GM19397 (cell line): ENCODE measurements around the gene RNF20.
A peak's percentile ranks its signal among the peaks of the same experiment; 100 is the strongest.
"Not testable (repeated sequence)": the region's sequence is repeated elsewhere in the genome, so short reads cannot be mapped to it uniquely, and the experiment has no call there.

Experiments
- ATAC-seq: cut with Tn5 transposase; IDR thresholded peaks from one replicate; pipeline ENCODE4 v1.9.1; 2021; ENCODE audit warnings: mild to moderate bottlenecking, moderate library complexity; ENCODE audit not compliant: unreplicated experiment

The RNF20 gene

DNA sequence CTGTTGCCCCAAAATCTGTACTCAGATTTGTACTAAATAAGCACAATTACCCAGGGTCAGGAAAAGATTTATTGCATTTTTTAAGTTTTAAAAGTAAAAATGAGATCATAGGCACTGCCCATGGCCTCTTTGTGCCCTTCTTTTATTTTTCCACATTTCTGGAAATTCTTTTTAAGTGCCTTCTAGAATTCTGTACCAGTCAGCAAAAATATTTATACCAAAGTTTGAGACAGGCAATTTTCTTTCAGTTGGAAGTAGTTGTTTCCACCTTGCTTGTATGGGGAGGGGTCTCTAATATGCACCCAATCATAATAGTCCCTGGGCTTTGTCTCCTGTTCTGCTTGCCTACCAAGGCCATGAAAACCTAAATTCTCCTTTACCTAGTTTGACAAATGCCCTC lies 5.6 kb upstream of the RNF20 start:
- ATAC-seq: no peak

DNA sequence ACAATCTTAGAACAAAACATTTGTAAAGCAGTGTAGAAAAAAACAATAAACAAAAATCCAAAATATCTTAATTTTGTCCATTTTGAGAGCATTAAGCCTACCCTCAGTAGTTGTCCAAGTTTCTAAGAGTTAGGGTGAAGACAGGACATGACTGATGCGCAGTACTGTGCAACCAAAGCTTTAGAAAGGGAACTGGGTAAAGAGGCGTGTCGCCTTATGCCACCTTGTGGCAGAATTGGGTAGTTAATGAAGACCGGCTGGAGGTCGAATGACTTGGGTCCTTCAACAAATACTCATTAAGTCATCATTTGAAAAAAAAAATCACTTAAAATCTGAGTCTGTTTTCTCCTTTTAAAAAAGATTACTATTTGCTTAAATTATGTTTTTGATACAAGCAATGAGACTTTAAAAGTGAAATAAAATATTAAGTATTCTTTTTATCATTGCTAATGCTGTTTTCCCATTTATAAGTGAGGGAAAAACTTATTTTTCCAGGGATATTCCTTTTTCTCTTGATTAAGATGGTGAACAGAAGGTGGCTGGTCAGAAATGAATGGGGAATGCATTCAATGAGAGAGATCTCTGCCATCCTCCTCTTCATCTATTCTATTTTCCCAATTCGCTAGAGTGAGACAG lies 3.5 kb upstream of the RNF20 start:
- ATAC-seq: peak; percentile 30

DNA sequence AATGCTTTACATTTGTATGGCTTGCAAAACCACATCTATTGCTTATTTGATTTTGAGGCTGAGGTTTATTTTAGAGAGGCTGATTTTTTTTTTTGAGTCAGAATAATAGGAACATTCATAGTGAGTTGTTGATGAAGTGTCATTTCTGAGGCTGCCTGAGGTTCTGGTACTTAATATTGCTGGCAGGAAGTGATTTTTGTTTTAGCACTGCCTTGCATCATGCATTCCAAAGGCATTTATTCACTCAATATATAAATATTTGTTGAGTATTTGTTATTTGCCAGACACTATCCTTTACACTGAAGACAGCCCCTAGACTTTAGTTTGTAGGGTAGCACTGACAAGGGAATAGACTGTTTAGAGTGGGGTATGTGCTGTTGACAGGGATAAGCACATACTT lies 2.7 kb downstream of the RNF20 start:
- ATAC-seq: no peak

DNA sequence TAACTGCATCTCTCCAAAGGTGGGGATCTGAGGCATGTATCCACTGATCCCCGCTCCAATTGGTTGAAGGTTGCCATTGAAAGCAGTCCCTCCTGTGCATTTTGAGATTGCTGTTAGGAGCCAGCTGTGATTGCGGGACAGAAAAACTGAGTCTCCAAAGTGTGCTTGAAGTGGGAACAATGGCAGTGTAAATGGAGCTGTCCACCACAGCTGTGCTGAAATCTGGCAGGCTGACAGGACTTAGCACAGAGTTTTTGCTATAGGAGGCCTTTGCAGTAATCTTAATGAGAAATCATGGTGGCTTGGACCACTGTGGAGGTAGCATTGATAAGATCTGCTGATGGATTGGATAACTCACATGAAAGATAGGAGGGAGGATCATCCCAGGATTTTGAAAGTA lies 3.3 kb downstream of the RNF20 start:
- ATAC-seq: no peak

DNA sequence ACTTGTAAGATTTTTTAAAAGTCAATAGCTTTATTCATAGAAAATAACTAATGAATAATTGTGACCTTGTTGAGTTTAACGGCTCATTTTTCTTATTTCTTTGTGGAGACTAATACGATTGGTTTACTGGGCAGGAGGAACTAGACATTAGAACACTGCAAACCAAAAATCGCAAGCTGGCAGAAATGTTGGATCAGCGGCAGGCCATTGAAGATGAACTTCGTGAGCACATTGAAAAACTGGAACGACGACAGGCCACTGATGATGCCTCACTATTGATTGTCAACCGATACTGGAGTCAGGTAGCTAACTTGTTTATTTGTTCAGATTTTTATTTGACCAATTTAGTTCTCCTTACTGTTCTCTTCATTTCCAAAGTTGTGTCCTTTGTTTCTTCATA lies 6.4 kb downstream of the RNF20 start:
- no peak for ATAC-seq

DNA sequence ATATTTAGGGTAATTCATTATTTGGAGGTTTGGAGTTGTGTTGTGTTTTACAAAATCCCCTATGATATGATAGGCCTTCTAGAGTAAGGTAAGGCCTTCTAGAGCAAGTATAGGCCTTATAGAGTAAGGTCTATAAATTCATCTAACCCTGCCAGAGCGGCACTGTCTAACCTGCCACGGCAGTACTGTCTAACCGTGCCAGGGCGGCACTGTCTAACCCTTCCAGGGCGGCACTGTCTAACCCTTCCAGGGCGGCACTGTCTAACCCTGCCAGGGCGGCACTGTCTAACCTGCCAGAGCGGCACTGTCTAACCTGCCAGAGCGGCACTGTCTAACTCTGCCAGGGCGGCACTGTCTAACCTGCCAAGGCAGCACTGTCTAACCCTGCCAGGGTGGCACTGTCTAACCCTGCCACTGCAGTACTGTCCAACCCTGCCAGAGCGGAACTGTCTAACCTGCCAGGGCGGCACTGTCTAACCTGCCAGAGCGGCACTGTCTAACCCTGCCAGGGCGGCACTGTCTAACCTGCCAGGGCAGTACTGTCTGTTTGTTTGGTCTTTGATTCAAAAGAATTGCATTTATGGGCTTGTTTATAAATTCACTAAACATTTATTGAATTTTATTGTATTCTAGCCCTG lies 9.6 kb downstream of the RNF20 start:
- no peak for ATAC-seq

DNA sequence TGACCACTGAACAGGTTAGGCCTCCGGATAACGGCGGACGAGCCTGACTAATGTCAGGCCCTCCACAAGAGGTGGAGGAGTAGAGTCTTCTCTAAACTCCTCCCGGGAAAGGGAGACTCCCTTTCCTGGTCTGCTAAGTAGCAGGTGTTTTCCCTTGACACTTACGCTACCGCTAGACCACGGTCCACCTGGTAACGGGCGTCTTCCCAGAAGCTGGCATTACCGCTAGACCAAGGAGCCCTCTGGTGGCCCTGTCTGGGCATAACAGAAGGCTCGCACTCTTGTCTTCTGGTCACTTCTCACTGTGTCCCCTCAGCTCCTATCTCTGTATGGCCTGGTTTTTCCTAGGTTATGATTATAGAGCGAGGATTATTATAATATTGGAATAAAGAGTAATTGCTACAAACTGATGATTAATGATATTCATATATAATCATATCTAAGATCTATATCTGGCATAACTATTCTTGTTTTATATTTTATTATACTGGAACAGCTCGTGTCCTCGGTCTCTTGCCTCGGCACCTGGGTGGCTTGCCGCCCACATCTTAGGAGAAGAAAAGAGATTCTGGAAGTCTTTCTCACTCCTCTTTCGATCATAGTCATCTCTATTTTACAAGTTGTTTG lies 15.9 kb downstream of the RNF20 start:
- ATAC-seq: not testable (repeated sequence)

DNA sequence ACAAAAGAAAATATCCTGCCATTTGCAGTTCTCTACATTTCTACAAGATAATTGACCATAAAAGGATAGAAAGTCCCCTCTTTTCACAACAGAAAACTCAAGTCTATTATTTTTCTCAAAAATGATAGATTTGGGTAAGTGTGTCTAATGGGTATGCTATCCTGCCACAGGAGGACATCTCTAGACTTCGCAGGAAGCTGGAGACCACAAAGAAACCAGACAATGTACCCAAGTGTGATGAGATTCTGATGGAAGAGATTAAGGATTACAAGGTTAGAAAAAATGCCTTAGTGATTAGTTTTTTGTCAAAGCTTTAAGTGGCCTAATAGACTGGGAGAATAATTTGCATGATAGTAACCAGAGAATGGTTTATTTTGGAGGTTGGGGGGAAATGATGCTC lies 28.1 kb downstream of the RNF20 start:
- ATAC-seq: no peak

DNA sequence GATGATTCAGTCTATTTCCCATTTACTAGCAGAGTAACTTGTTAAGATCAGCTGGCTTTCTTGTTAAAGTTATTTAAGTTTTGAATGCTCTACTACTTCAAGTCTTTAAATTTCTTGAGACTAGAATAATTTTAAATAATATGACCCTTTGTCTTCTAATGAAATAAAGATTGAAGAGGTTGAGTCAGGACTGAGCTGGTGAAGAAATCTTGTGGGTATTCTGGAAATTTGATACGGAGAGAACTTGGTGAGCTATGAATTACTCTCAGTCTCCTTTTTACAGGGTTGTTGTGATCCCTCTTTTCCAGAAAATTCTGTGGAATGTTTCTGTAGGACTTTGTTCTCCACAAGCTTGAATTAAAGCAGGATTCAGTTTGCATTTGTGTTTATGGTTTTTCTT lies 29.3 kb downstream of the RNF20 start:
- ATAC-seq: no peak

DNA sequence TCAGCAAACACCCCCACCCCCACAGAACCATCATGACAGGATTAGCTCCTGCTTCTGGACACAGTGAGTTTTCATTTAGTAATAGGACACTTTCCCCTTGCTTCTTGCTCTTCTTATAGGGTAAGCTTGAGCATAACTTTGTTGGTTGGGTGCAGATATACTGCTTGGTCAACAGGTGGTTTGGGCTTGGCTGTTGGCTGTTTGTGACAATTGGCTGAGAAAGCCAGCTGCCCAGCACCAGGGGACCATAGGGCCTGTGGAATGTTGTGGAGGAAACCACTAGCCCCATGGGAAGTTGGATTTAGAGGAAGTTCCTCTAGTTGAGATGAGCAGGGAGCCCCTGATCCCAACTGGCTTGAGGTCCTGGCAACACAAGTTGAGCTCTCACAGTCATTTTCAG lies 30.6 kb downstream of the RNF20 start:
- no peak for ATAC-seq

DNA sequence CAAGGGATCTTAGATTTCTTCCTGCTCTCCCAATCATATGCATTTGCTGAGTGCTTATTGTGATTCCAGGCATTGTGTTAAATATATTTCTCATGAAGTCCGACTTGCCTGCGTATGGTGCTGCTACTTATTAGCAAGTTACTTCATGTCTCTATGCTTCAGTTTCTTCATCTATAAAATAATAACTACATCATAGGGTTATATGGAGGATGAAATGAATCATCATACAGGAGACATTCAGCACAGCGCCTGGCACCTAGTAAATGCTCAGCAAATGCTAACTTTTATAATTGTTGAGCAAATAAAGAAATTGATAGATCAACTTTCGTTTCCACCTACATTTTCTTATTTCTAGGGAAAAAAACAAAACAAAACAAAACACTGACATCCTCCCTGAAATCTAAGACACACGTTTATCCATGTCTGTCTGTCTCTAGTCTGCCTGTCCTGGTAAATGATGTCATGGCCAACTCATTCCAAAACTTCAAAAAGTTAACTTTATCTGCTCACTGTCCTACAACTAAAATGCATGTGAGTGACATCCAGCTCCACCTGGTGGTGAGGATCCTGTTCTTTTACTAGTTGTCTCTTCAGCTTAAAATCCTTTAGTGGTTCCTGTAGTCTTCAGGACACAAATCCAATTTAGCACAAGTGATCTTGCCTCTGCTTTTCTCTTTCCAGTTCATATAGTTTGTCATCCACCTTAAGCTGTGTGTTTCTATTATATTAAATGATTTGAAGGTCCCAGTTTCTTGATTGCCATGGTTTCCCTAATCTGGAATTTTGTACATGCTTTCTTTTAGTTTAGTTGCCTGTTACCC lies 33.5 kb downstream of the RNF20 start:
- peak; percentile 64 for ATAC-seq

DNA sequence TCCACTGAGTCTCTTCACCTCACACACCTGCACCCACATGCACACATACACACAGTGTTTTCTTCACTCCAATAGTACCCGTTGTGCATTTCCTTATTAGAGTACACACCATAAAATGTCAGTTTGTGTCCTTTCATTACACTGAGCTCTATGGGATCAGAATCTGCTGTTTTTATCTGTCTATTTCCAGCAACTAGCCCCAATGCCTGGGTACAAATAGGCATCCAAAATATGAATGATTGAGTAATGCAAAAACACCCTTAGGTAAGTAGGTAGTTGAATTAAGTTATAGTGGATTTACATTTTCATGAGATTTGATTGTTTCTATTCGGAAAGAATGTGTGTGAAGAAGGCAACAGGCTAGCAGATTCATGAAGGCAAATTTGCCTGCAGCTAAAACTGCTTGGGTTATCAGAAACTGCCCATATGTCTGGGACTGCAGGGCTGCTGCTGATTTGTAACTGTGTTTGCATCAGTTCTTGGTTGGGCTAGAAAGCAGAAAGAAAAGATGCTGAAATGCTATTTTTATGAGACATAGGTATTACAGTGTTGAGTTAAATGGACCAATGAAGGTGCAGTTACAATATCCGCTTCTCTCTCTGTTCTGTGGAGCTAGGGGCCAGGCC lies 34.2 kb downstream of the RNF20 start:
- ATAC-seq: no peak

DNA sequence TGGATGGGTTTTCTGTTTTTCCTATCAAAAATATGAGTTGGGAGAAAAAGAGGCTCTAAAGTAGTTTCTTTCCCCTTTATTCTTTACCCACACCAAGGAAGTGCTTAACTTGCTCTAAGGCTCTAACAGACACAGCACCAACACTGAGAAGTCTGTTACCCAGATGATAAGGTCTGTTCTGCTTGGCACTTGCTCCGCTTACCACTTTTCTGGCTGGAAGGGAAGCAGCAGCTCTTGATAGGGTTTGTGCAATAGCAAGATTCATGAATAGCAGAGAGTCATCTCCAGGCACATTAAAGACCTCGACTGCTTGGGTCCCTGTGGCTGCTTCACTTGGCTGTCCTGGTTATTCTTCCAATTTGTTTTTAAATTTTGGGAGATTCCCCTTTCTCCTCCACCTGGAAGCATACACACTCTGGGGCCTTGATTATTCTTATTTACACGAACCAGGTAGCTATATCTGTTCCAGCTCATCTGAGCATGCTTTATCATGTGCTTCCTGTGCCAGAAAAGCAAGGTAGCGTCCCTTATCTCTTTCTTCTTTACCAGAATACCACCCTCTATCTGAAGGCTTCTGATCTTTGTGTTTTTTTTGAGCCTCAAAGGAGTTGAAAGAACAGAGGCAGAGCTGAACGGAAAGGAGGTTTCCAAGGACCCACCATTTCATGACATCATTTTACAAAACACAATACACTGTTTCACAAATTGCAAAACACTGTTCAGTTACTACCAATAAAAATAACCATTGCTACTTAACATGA lies 36.3 kb downstream of the RNF20 start:
- no peak for ATAC-seq

DNA sequence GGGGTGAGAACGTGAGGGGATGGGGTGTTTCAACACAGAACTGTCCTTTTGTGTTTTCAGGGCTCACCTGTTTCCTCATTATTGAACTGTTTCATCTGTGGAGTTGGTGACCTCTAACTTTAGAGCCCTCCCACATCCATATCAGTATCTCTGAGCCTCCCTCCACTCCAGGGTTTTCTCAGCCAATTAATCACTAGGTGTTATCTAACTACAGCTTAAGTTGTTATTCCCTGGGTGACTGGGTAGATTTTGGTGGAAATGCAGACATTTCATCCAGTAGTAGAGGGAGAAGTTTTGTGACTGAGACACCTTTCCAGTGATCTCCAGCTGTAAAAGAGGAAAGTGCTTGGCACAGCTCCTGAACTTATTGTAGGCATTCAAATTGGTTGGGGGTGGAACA lies 37.5 kb downstream of the RNF20 start:
- no peak for ATAC-seq

DNA sequence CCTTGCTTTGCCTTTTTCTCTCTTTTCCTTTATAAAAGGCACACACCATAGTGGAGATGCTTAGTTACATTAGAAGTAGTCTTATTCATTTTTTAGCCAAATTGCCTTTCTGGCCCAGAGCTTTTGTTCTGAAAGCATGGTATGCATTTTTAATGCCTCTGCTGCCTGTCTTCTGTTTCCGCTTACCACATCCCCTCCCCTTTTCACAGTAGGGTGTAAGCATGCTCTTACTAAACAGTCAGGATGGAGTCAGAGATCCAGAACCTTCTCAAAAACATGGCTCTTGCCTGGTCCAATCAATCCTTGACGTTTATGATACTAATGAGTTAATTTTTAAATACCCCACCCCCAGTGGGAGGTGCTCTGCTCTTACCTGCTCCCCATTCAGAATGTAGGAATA lies 38.7 kb downstream of the RNF20 start:
- ATAC-seq: no peak

DNA sequence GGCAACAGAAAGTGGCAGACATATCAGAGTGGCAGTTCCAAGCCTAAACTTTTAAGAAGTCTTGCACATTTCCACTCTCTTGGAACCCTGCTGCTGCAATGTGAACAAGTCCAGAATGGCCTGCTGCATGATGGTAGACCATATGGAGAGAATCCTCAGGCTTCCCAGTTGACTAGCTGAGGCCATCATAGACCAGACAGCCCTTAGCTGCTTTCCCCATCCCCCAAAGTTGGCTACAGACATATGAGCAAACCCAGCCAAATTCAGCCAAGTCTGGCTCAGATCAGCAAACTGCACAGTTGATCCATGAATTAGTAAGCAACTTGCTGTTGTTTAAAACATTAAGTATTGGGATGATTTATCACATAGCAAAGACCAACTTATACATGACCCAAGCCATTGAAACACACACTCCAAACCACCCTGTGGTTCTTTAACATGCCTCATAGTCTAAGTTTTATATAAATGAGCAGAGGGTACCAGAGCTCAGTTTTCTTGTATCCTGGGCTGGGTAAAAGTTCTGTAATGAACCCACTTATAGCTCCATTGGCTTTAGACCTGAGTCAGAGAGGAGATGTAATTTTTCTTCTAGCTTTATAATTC lies 41.2 kb downstream of the RNF20 start:
- ATAC-seq: no peak

DNA sequence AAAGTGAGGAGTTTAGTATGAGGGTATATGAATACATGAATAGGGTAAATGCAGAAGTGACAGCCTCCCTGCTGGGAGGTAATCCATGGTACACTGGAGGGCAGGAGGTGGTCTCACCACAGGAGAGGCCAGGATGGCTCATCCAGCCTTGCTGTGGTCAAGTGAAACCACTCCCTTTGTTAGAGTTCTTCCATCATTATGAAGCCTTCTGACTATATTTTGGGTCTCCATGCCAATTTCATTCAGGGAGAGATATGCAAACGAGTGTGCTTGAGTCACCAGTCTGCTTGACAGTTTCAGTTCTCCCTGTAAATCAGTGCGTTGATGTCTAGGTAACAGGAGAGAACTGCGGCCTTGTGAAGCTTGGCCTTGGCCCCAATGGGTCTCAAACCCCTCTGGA lies 44.7 kb downstream of the RNF20 start:
- peak; percentile 62 for ATAC-seq

DNA sequence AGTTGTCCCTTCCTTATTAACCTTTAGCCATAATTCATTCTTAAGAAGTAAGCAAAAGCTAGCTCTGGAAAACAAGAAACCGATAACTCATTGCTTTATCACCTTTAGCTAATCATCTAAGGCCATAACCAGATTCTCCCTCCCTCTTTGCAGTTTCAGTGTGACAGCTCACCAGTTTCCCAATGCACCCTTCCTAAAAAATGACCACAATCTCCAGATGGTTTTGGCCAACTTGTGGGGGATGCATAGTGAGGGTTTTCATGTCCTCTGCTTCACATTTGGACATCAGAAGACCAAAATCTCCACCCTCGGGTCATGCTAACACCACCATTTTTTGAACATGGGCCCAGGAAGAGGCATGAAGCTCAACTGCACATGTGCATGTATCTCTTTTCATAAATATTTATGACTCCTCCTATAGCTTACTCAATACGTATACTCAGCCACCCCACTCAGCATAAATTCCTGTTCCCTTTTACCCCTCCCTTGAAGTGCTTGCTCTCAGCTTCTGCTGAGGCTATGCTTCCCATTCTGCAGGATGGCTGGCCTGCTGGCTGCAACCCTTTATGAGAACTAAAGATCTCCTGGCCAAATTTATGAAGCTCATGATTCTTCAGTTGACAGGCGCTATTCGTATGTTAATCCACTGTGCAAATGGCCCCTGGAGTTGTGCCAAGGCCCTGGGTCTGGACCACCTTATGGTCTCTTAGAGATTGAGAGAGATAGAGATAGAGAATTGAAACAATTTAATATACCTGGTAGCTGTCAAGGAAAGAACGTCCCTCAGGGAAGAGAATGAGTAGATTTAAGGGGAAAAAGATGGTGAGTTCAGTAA lies 46.3 kb downstream of the RNF20 start:
- ATAC-seq: no peak

DNA sequence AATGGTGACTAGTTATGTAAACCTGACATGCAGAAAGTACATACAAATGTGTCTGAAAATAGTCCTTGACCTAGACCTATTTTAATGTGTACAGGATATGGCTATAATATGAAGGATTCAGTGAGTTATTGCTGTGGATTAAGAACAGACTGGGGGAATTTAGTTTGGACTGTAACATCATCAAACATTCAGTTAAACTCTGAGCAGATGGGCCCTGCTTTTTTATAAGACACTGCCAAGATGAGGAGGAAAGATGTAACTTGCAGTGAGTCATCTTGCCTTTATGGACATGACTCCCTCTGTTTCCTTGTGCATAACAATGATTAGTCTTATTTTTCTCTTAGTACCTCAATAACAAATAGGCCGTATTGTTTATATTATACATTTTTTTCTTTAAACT lies 48.9 kb downstream of the RNF20 start:
- no peak for ATAC-seq
